Measurements from ENCODE around the gene PAPLN.

DNA sequence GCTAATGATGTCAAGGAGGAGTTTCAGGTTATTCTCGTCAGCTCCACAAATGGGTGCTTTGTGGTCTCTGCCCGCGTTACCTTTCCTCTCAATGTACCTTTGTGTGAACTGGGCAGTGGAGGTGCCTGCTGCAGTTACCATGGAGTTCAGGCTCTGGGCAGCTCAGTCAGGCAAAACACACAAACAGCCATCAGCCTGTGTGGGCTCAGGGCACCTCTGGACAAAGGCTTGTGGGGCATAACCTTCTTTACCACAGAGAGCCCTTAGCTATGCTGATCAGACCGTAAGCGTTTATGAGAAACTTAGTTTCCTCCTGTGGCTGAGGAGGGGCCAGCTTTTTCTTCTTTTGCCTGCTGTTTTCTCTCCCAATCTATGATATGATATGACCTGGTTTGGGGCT is 16.7 kb upstream of the PAPLN start:
- TF ChIP-seq, protein P1, sequence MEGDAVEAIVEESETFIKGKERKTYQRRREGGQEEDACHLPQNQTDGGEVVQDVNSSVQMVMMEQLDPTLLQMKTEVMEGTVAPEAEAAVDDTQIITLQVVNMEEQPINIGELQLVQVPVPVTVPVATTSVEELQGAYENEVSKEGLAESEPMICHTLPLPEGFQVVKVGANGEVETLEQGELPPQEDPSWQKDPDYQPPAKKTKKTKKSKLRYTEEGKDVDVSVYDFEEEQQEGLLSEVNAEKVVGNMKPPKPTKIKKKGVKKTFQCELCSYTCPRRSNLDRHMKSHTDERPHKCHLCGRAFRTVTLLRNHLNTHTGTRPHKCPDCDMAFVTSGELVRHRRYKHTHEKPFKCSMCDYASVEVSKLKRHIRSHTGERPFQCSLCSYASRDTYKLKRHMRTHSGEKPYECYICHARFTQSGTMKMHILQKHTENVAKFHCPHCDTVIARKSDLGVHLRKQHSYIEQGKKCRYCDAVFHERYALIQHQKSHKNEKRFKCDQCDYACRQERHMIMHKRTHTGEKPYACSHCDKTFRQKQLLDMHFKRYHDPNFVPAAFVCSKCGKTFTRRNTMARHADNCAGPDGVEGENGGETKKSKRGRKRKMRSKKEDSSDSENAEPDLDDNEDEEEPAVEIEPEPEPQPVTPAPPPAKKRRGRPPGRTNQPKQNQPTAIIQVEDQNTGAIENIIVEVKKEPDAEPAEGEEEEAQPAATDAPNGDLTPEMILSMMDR (IDR thresholded peaks at IDR 0.05; ENCODE audit: low read depth, low read length), result no peak
- no peak for TF ChIP-seq POLR2A (IDR thresholded peaks at IDR 0.05; ENCODE audit: extremely low read depth, insufficient read length)

Data from NB4 (cell line).